Caco-2 (cell line): ENCODE measurements around the gene TMEM213. TPM values are rescaled to one million over a fixed set of nuclear protein-coding genes. Genes with fewer than 3 reads are reported as not detected.

ENCODE experiments used
- BruUV-seq: library from RNA; stranded (reverse); fragments of 400-500 nt; replicated peaks from 2 replicates; lab custom pipeline; 2021; lab: Mats Ljungman, UMichigan
- CTCF ChIA-PET: fragments of 300-600 bp; sonication (Branson Sonifier 250); formaldehyde crosslinking; loops from one replicate; lab custom pipeline; 2022; ENCODE audit warnings: antibody characterized with exemption; lab: Charles Lee
- POLR2A ChIA-PET: fragments of 300-600 bp; sonication (Branson Sonifier 250); formaldehyde crosslinking; loops from one replicate; lab custom pipeline; 2022; ENCODE audit warnings: antibody characterized with exemption; lab: Charles Lee
- DNase-seq, 2 experiments: peaks; one replicate each; pipeline versions ENCODE4 v3.0.0 to v3.0.0-alpha.2; 2020 to 2022
- H3K27me3 ChIP-seq: replicated peaks from 2 replicates; pipeline ENCODE4 v1.6.0; 2011; ENCODE audit warnings: low read length; ENCODE audit not compliant: control insufficient read depth, insufficient read depth
- H3K36me3 ChIP-seq: 2 replicates; pipeline ENCODE4 v1.5.1; 2011; ENCODE audit warnings: low read length; ENCODE audit not compliant: control insufficient read depth, insufficient read depth
- H3K4me1 ChIP-seq: fragments of 250-450 bp; sonication (Bioruptor Pico); 2 replicates; pipeline ENCODE4 v1.5.1; 2020; ENCODE audit warnings: mild to moderate bottlenecking
- H3K4me3 ChIP-seq: 2 replicates; pipeline ENCODE4 v1.5.1; 2011; ENCODE audit warnings: low read depth, mild to moderate bottlenecking, control low read depth, low read length
- H3K9me3 ChIP-seq: fragments of 250-450 bp; sonication (Bioruptor Pico); 2 replicates; pipeline ENCODE4 v1.5.1; 2020; ENCODE audit warnings: mild to moderate bottlenecking, moderate library complexity
- H3K27ac Mint-ChIP-seq: one replicate; pipeline ENCODE4 v1.8.0; 2022; ENCODE audit warnings: mixed read lengths; ENCODE audit not compliant: unreplicated experiment
- H3K27me3 Mint-ChIP-seq: one replicate; pipeline ENCODE4 v1.8.0; 2022; ENCODE audit warnings: mixed read lengths; ENCODE audit not compliant: insufficient read depth, unreplicated experiment
- H3K36me3 Mint-ChIP-seq: one replicate; pipeline ENCODE4 v1.8.0; 2022; ENCODE audit warnings: mild to moderate bottlenecking, mixed read lengths; ENCODE audit not compliant: insufficient read depth, unreplicated experiment
- H3K4me1 Mint-ChIP-seq: one replicate; pipeline ENCODE4 v1.8.0; 2022; ENCODE audit warnings: low read depth, mixed read lengths; ENCODE audit not compliant: unreplicated experiment
- H3K4me3 Mint-ChIP-seq: one replicate; pipeline ENCODE4 v1.8.0; 2022; ENCODE audit warnings: mild to moderate bottlenecking, moderate library complexity, mixed read lengths; ENCODE audit not compliant: unreplicated experiment
- H3K9me3 Mint-ChIP-seq: one replicate; pipeline ENCODE4 v1.8.0; 2022; ENCODE audit warnings: mixed read lengths; ENCODE audit not compliant: unreplicated experiment
- intact Hi-C: fragments of 100-400 bp; cut with micrococcal nuclease; formaldehyde crosslinking; loops from one replicate; pipeline ENCODE4 v1.10.0; 2022; ENCODE audit not compliant: unreplicated experiment
- total RNA-seq: library from RNA; stranded (reverse); gene quantifications from 2 replicates; pipeline ENCODE4 v1.2.3, GENCODE V29; 2022
- TF ChIP-seq, protein P1 (sequence below), 2 experiments: fragments of 200-600 bp in 1 of 2; IDR thresholded peaks; 1 replicate in 1 of 2; 2 replicates in 1 of 2; pipeline versions ENCODE4 v1.5.1 to v1.8.0; 2011 to 2022; ENCODE audit warnings: antibody characterized with exemption in 1 of 2, control low read depth in 1 of 2, inconsistent platforms in 1 of 2, low read depth in 1 of 2, low read length in 1 of 2, mild to moderate bottlenecking in 1 of 2, moderate library complexity in 1 of 2; ENCODE audit not compliant: insufficient read depth in 1 of 2, severe bottlenecking in 1 of 2, unreplicated experiment in 1 of 2

Gene TMEM213
- total RNA-seq, 1 experiment from 2014 or later: not detected

- Histone ChIP-seq H3K9me3 (no peaks in the 10 kb centered on the region), H3K27me3 (no peaks in the 10 kb centered on the region), H3K36me3 (no peaks in the 10 kb centered on the region), H3K4me1 (0 out of 2 replicates have a peak, but pooled peaks cover 5% of the 10 kb centered on the region), H3K4me3 (no peak overlapping the region)
- POLR2A ChIA-PET: interaction anchor here (0.6 kb wide), 1 partner anchor 218 kb away, joined by 3 read pairs; no protein-coding TSS in a partner anchor
- CTCF ChIA-PET: no interaction called here
- no peak for DNase-seq
- H3K4me3 Mint-ChIP-seq: no peak overlapping the region
- H3K4me1 Mint-ChIP-seq: no peaks in the 10 kb centered on the region
- BruUV-seq: no TSS peak
- H3K36me3 Mint-ChIP-seq: peaks cover 18% of the 10 kb centered on the region
- intact Hi-C loops: no loop called here
- no peaks in the 10 kb centered on the region for H3K27me3 Mint-ChIP-seq
- no peak overlapping the region for H3K27ac Mint-ChIP-seq
- H3K9me3 Mint-ChIP-seq: no peaks in the 10 kb centered on the region
- TF ChIP-seq, protein P1, sequence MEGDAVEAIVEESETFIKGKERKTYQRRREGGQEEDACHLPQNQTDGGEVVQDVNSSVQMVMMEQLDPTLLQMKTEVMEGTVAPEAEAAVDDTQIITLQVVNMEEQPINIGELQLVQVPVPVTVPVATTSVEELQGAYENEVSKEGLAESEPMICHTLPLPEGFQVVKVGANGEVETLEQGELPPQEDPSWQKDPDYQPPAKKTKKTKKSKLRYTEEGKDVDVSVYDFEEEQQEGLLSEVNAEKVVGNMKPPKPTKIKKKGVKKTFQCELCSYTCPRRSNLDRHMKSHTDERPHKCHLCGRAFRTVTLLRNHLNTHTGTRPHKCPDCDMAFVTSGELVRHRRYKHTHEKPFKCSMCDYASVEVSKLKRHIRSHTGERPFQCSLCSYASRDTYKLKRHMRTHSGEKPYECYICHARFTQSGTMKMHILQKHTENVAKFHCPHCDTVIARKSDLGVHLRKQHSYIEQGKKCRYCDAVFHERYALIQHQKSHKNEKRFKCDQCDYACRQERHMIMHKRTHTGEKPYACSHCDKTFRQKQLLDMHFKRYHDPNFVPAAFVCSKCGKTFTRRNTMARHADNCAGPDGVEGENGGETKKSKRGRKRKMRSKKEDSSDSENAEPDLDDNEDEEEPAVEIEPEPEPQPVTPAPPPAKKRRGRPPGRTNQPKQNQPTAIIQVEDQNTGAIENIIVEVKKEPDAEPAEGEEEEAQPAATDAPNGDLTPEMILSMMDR (IDR thresholded peaks at IDR 0.05; ENCODE audit: insufficient read depth in 1 of 2, low read depth in 1 of 2, low read length in 1 of 2, severe bottlenecking in 1 of 2, unreplicated experiment in 1 of 2): no peak
Measured at GRCh38 chr7:138875794-138876193, 78.0 kb downstream of the TMEM213 start.

DNA sequence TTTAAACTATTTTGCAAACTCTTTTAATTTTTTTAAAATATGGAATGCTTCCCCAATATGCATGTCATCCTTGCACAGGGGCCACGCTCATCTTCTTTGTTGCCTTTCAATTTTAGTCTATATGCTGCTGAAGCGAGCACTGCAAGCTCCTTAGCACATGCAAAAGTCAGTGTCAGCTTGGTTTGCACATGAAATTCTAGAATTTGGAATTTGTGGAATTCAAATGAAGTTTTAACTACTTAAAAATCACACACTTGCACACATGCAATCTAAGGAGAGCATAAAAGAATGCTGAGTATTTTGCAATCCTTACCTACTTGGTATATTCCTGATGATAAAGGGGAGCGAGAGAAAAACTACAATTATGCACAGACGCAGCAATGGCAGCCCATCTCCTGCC is 78.5 kb downstream of the TMEM213 start:
- Mint-ChIP-seq H3K27ac (no peak overlapping the region), H3K27me3 (no peaks in the 10 kb centered on the region), H3K36me3 (peaks cover 13% of the 10 kb centered on the region), H3K4me1 (no peaks in the 10 kb centered on the region), H3K9me3 (no peaks in the 10 kb centered on the region), H3K4me3 (no peak overlapping the region)
- Histone ChIP-seq H3K27me3 (no peaks in the 10 kb centered on the region), H3K4me3 (no peak overlapping the region), H3K4me1 (0 out of 2 replicates have a peak, but pooled peaks cover 5% of the 10 kb centered on the region), H3K36me3 (no peaks in the 10 kb centered on the region), H3K9me3 (no peaks in the 10 kb centered on the region)
- CTCF ChIA-PET: no interaction called here
- POLR2A ChIA-PET: interaction anchor here (0.6 kb wide), 1 partner anchor 219 kb away, joined by 3 read pairs; no protein-coding TSS in a partner anchor
- TF ChIP-seq, protein P1 (IDR thresholded peaks at IDR 0.05; ENCODE audit: insufficient read depth in 1 of 2, low read depth in 1 of 2, low read length in 1 of 2, severe bottlenecking in 1 of 2, unreplicated experiment in 1 of 2): no peak
- intact Hi-C loops: no loop called here
- no peak for DNase-seq
- no TSS peak for BruUV-seq

DNA sequence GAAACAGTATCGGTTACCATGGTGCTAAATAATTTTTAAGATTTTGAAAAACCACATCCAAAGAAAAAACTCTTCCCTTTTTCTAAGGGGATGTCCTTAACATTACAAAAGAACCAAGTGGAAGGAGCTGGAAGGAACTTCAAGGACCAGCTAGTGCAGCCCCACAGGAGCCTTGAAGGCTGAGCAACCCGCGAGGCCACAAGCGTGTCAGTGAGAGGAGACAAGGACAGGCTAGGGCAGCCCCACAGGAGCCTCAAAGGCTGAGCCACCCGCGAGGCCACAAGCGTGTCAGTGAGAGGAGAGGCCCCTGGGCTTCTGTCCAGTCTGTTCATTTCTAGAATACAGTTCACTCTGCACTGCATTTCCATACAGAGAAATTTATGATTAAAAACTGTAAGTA is 80.3 kb downstream of the TMEM213 start:
- TF ChIP-seq, protein P1 (IDR thresholded peaks at IDR 0.05; ENCODE audit: insufficient read depth in 1 of 2, low read depth in 1 of 2, low read length in 1 of 2, severe bottlenecking in 1 of 2, unreplicated experiment in 1 of 2): no peak
- H3K36me3 ChIP-seq: no peaks in the 10 kb centered on the region
- no peak overlapping the region for H3K4me3 ChIP-seq
- no peaks in the 10 kb centered on the region for H3K9me3 ChIP-seq
- no peak overlapping the region for H3K4me3 Mint-ChIP-seq
- H3K27ac Mint-ChIP-seq: no peak overlapping the region
- no peaks in the 10 kb centered on the region for H3K27me3 Mint-ChIP-seq
- H3K9me3 Mint-ChIP-seq: no peaks in the 10 kb centered on the region
- peaks cover 19% of the 10 kb centered on the region for H3K36me3 Mint-ChIP-seq
- CTCF ChIA-PET: interaction anchor here (1.9 kb wide), 1 partner anchor 8 kb away, joined by 5 read pairs; no protein-coding TSS in a partner anchor
- 0 out of 2 replicates have a peak, but pooled peaks cover 1% of the 10 kb centered on the region for H3K4me1 ChIP-seq
- POLR2A ChIA-PET: no interaction called here
- no peaks in the 10 kb centered on the region for H3K4me1 Mint-ChIP-seq
- BruUV-seq: no TSS peak
- DNase-seq: no peak
- no peaks in the 10 kb centered on the region for H3K27me3 ChIP-seq
- intact Hi-C loops: no loop called here
